Astrocyte of the hippocampus (primary cell): ENCODE data around the gene GALNT10.

Experiments
- DNase-seq: peaks from one replicate; pipeline ENCODE4 v3.0.0; 2011; ENCODE audit warnings: low read depth, low spot score

Gene GALNT10

GRCh38 chr5:154445422-154446194, 255.1 kb downstream of the GALNT10 start, which contains the start of gene SAP30L:
Gene SAP30L (plus strand): TSS chr5:154445997. CDS start chr5:154446605, 608 bp downstream.
- DNase-seq, result peak; percentile 98

GRCh38 chr5:154446195-154447088, 255.9 kb downstream of the GALNT10 start:
- DNase-seq, result peak; percentile 80

GRCh38 chr5:154447089-154447725, 256.7 kb downstream of the GALNT10 start:
- no peak for DNase-seq

- no peak for DNase-seq
Observed at GRCh38 chr5:154449786-154450185, 259.3 kb downstream of the GALNT10 start.

- no peak for DNase-seq
Observed at GRCh38 chr5:154451957-154452356, 261.4 kb downstream of the GALNT10 start.

GRCh38 chr5:154455585-154455984, 265.1 kb downstream of the GALNT10 start:
- no peak for DNase-seq

GRCh38 chr5:154456540-154456939, 266.0 kb downstream of the GALNT10 start:
- no peak for DNase-seq

GRCh38 chr5:154459015-154459414, 268.5 kb downstream of the GALNT10 start:
- DNase-seq, result no peak

GRCh38 chr5:154460172-154460571, 269.6 kb downstream of the GALNT10 start:
- no peak for DNase-seq

GRCh38 chr5:154461531-154461930, 271.0 kb downstream of the GALNT10 start:
- DNase-seq, result no peak

GRCh38 chr5:154464438-154464837, 273.9 kb downstream of the GALNT10 start:
- DNase-seq, result no peak

GRCh38 chr5:154465169-154465568, 274.6 kb downstream of the GALNT10 start:
- no peak for DNase-seq

- no peak for DNase-seq
Observed at GRCh38 chr5:154466147-154466546, 275.6 kb downstream of the GALNT10 start.

GRCh38 chr5:154466671-154467070, 276.1 kb downstream of the GALNT10 start:
- no peak for DNase-seq

GRCh38 chr5:154467655-154468354, 277.3 kb downstream of the GALNT10 start:
- peak; percentile 88 for DNase-seq

- DNase-seq, result no peak
Observed at GRCh38 chr5:154470137-154470536, 279.6 kb downstream of the GALNT10 start.
